ENCODE measurements around the gene GSTP1. TPM values are rescaled to one million over a fixed set of nuclear protein-coding genes. Genes with fewer than 3 reads are reported as not detected.
"Not testable (repeated sequence)": the region's sequence is repeated elsewhere in the genome, so short reads cannot be mapped to it uniquely, and the experiment has no call there.

The GSTP1 gene
- total and polyA plus RNA-seq, 12 donors: 267 to 1,325 (median 455) TPM

DNA sequence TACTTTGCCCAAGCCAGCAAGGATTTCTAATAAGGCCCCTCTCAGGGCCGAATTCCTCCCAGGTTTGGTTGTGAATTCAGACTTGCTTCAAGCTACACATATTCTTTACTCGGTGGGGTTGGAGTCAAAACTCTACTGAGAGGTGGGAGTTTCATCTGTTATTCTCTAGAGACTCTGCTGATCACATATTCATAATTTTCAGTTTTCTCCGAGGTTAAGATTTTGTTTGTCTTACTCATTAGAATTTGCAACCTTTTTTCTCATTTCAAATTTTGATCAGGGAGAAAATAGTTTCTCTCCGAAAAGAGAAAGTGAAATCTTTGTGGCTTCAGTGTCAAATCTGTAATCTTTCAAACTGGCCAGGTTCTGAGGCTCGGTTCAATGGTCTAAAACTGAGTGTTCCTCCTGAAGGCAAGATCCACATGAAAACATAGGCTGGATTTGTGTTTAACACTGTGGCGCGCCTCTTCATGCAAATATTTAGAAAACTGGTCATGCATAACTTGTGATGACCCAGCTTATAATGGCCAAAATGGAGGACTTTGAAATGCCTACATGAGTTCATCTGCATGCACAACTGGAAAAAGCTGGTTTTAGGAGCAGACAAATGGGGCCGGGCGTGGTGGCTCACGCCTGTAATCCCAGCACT, 21.5 kb upstream of the GSTP1 start:
- TF ChIP-seq, protein P1, sequence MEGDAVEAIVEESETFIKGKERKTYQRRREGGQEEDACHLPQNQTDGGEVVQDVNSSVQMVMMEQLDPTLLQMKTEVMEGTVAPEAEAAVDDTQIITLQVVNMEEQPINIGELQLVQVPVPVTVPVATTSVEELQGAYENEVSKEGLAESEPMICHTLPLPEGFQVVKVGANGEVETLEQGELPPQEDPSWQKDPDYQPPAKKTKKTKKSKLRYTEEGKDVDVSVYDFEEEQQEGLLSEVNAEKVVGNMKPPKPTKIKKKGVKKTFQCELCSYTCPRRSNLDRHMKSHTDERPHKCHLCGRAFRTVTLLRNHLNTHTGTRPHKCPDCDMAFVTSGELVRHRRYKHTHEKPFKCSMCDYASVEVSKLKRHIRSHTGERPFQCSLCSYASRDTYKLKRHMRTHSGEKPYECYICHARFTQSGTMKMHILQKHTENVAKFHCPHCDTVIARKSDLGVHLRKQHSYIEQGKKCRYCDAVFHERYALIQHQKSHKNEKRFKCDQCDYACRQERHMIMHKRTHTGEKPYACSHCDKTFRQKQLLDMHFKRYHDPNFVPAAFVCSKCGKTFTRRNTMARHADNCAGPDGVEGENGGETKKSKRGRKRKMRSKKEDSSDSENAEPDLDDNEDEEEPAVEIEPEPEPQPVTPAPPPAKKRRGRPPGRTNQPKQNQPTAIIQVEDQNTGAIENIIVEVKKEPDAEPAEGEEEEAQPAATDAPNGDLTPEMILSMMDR (IDR thresholded peaks at IDR 0.05): no peak
- TF ChIP-seq POLR2A (IDR thresholded peaks at IDR 0.05): no peak
- H3K27ac ChIP-seq: no peak overlapping the region
- H3K4me3 ChIP-seq: no peak overlapping the region
- no peaks in the 10 kb centered on the region for H3K27me3 ChIP-seq
- H3K9me3 ChIP-seq (replicated peaks in 1 of 3): no peaks in the 10 kb centered on the region
- H3K36me3 ChIP-seq (replicated peaks in 1 of 2): no peaks in the 10 kb centered on the region
- DNase-seq: no peak
- intact Hi-C loops (cut with DNase I): no loop called here
- 78 to 79% (median 78%) methylated on average over 10 of the region's 10 CpGs for WGBS, 4 donors
- H3K4me1 ChIP-seq (replicated peaks in 1 of 2): peaks cover 11 to 12% of the 10 kb centered on the region in 2 donors

DNA sequence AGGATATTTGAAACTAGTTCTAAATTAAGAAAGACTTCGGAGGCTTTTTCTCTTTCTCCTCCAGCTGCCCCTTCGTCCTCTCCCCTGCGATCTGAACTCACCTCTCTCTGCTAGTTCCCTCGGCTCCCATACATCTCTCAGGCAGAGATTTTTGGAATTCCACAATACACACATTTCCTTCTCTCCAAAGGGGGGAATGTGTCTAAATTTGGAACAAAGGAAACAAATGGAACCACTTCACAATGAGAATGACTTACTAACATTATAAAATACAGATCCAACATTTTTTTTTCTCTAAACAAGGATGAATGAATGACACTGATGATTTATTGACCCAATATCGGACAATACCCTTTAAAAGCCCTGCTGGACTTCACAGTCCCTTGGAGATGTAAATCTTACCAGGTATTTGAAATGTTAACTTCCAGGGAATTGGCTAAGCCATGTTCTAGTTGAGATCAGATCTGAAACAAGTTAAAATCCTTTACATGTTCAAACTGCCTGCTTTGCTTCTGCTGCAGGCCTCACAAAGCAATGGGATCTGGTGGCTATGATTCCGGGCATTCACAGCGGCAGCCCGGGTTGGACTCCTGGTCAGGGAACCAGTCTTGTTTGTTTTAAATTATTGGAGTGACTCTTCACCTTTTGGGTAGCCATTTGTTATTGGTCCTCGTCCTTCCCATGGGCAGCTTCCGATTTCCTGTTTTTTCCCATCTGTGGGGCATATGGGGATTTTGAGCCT, 20.5 kb upstream of the GSTP1 start:
- H3K4me1 ChIP-seq (replicated peaks in 1 of 2): peaks cover 11 to 12% of the 10 kb centered on the region in 2 donors
- DNase-seq: no peak
- 49 to 60% (median 57%) methylated on average over 10 of the region's 10 CpGs for WGBS, 4 donors
- TF ChIP-seq, protein P1 (IDR thresholded peaks at IDR 0.05): no peak
- TF ChIP-seq POLR2A (IDR thresholded peaks at IDR 0.05): no peak
- intact Hi-C loops (cut with DNase I): no loop called here
- H3K27me3 ChIP-seq: no peaks in the 10 kb centered on the region
- H3K9me3 ChIP-seq (replicated peaks in 1 of 3): no peaks in the 10 kb centered on the region
- H3K4me3 ChIP-seq: no peak overlapping the region
- peak overlapping the region; percentile 29 to 82 (median 76) for H3K27ac ChIP-seq
- no peaks in the 10 kb centered on the region for H3K36me3 ChIP-seq (replicated peaks in 1 of 2)

DNA sequence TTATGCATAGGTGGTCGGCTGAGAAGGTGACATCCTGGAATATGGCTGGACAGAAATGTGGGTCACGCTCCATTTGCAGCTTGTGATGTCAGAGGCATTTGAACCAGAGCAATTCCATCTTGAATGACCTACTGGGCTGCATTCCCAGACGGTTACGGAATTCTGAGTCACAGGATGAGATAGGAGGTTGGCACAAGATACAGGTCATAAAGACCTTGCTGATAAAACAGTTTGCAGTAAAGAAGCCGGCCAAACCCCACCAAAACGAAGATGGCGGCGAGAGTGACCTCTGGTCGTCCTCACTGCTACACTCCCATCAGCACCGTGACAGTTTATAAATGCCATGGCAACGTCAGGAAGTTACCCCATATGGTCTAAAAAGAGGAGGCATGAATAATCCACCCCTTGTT, 19.9 kb upstream of the GSTP1 start:
- Histone ChIP-seq H3K27ac (peak overlapping the region; percentile 29 to 82 (median 76)), H3K4me1 (replicated peaks in 1 of 2) (peaks cover 11 to 12% of the 10 kb centered on the region in 2 donors), H3K4me3 (peak overlapping the region in 1 of 4 donors; percentile 21)
- H3K27me3 ChIP-seq; H3K9me3 ChIP-seq (replicated peaks in 1 of 3); intact Hi-C loops (cut with DNase I); H3K36me3 ChIP-seq (replicated peaks in 1 of 2): not testable (repeated sequence)
- 26 to 40% (median 31%) methylated on average over 11 of the region's 11 CpGs for WGBS, 4 donors
- DNase-seq: peak; percentile 86 to 96 (median 93)

DNA sequence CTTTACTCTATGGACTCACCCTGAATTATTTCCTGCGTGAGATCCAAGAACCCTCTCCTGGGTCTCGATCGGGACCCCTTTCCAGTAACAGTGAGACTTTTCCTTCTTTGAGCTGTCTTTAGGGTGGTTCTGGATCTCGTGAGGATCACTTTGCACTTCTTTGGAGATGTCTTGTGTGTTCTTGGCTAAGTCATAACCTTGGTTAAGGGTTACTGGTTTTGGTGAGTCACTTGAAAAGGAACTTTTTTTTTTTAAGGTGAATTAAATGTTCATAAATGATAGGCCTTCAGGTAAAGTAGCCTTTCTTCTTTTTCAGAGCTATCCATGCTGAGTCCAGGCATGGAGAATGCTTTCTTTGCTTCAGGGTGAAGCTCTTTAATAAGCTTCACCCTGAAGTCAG, 19.4 kb upstream of the GSTP1 start:
- no peak for DNase-seq
- Histone ChIP-seq H3K4me3 (peak overlapping the region in 1 of 4 donors; percentile 21), H3K27me3 (no peaks in the 10 kb centered on the region), H3K9me3 (replicated peaks in 1 of 3) (no peaks in the 10 kb centered on the region), H3K4me1 (replicated peaks in 1 of 2) (peaks cover 11 to 12% of the 10 kb centered on the region in 2 donors), H3K27ac (peak overlapping the region in 3 of 5 donors; percentile 18 to 82 (median 77)), H3K36me3 (replicated peaks in 1 of 2) (no peaks in the 10 kb centered on the region)
- no peak for TF ChIP-seq POLR2A (IDR thresholded peaks at IDR 0.05)
- TF ChIP-seq, protein P1 (IDR thresholded peaks at IDR 0.05): no peak
- intact Hi-C loops (cut with DNase I): no loop called here
- WGBS, 4 donors: 77 to 81% (median 79%) methylated on average over 4 of the region's 4 CpGs
